AG09309 (cell line): ENCODE data around the gene TMTC2.

ENCODE experiments used
- DNase-seq: peaks from one replicate; pipeline ENCODE4 v3.0.0-alpha.2; 2010; ENCODE audit warnings: low read depth
- H3K4me3 ChIP-seq: 2 replicates; pipeline ENCODE4 v1.5.1; 2011; ENCODE audit warnings: mild to moderate bottlenecking, low read depth, low read length, moderate library complexity; ENCODE audit not compliant: control insufficient read depth
- TF ChIP-seq, protein P1 (sequence below): IDR thresholded peaks from 2 replicates; pipeline ENCODE4 v1.5.1; 2011; ENCODE audit warnings: mild to moderate bottlenecking, low read depth, low read length, inconsistent platforms; ENCODE audit not compliant: insufficient read depth, control insufficient read depth; ENCODE audit errors: missing control alignments

Gene TMTC2

DNA sequence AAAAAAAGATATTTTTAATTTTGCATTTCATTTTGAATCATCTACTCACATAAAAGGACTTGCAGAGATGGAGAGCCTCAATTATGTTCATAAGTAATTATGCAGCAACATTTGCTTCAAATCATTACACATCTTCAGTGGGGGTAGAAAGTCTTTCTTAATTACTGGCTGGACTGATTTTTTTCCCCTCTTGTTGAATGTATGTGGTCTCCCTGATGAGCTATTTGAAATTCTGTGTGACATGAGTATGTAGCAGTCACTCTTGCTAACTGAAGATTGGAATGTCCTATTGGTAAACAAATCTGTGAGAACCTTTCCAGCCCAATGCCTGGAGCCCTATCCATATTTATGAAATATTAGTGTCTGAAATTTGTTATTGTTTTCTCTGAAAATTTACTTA lies 139.8 kb downstream of the TMTC2 start:
- H3K4me3 ChIP-seq = no peak overlapping the region
- DNase-seq = no peak
- TF ChIP-seq, protein P1, sequence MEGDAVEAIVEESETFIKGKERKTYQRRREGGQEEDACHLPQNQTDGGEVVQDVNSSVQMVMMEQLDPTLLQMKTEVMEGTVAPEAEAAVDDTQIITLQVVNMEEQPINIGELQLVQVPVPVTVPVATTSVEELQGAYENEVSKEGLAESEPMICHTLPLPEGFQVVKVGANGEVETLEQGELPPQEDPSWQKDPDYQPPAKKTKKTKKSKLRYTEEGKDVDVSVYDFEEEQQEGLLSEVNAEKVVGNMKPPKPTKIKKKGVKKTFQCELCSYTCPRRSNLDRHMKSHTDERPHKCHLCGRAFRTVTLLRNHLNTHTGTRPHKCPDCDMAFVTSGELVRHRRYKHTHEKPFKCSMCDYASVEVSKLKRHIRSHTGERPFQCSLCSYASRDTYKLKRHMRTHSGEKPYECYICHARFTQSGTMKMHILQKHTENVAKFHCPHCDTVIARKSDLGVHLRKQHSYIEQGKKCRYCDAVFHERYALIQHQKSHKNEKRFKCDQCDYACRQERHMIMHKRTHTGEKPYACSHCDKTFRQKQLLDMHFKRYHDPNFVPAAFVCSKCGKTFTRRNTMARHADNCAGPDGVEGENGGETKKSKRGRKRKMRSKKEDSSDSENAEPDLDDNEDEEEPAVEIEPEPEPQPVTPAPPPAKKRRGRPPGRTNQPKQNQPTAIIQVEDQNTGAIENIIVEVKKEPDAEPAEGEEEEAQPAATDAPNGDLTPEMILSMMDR = no peak

DNA sequence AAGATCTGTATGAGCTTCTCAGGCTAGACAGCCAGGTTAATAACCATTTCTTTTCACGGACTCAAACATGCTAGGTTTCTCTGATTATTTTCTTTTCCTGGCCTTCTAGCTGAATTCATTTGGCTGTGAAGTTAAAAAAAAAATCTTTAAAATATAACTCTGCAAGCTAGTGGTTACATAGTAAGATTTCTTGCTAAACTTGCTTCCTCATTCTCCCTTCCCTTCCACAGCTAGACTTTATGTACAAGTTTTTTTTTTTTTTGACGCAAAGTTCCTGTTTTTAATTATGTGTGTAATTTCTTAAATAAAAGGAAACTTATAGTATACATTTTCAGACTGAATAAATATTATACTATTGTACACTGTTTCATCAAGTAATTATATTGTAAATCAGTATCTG lies 145.4 kb downstream of the TMTC2 start:
- DNase-seq = no peak
- TF ChIP-seq, protein P1 = no peak
- no peak overlapping the region for H3K4me3 ChIP-seq

DNA sequence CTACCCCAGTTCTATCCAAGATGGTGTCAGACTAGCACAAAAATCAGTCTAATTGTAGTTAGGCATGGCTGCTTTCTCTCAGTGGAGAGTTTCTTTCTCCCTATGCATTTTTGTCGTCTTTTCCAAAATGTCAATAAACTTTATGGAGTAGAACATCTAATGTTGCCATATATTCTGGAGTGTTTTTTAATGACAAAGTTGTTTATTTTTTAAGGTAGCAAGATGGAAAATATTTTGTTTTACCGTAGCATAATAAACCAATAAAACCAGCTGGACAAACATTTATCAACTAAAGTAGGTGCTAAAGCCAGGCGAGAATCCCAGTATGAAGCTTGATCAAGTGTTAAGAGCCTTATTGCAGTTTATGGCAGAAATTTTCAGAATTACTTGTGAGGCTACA lies 146.3 kb downstream of the TMTC2 start:
- DNase-seq = no peak
- H3K4me3 ChIP-seq = no peak overlapping the region
- TF ChIP-seq, protein P1 = no peak

DNA sequence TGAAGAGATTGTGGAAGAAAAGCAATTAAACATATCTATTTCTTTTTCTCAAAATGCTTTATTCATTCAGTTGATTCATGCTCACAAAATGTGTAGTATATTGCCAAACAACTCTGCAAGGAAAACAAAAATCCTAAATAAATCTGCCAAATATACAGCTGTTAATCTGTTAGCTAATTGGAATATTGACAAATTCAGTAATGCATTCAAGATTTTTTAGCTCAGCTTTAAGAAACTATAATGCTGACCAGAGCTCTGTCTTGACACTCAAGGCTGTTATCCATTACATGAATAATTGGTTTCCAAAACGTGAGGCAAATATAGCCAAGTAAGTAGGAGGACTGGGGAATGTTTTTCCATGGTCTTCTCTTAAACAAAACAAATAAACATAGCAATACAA lies 146.8 kb downstream of the TMTC2 start:
- no peak overlapping the region for H3K4me3 ChIP-seq
- TF ChIP-seq, protein P1 = no peak
- no peak for DNase-seq

DNA sequence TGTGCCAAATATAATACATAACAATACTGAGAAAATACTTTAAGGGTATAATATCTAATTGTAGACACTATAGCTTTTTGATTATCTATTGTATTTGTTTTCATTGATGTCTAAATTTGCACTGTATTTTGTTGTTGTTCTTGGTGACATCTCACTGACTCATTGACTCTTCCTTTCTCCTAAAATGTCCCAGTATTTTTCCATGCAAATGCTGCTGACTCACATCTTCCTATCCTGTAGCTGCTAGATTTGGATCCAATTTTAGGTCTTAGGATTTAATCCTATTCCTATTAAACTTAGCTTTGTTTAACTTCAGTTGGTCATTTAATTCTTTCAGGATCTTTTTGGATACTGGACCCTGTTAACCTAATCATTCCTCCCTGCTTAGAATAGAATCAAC lies 148.5 kb downstream of the TMTC2 start:
- TF ChIP-seq, protein P1 = no peak
- peak; percentile 34 for DNase-seq
- no peak overlapping the region for H3K4me3 ChIP-seq

DNA sequence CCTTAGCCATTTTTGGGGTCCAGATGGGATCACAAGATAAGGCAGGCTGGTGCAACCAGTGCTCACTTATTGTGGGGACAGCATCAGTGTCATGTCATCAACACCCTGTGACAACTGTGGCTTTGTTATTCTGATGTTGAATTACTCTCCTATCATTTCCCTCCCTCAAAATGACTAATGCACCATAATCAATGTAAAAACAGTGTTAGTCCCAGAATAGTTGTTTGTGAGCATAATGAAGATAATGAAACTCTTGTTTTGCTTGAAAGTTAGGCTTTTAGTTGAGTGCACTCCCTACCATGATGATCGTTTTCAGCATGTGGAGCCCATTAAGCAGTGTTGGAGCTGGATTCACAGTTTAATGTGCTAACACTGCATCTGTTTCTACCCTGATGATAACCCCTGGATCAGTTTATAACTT lies 151.4 kb downstream of the TMTC2 start:
- H3K4me3 ChIP-seq = no peak overlapping the region
- TF ChIP-seq, protein P1 = no peak
- DNase-seq = no peak

DNA sequence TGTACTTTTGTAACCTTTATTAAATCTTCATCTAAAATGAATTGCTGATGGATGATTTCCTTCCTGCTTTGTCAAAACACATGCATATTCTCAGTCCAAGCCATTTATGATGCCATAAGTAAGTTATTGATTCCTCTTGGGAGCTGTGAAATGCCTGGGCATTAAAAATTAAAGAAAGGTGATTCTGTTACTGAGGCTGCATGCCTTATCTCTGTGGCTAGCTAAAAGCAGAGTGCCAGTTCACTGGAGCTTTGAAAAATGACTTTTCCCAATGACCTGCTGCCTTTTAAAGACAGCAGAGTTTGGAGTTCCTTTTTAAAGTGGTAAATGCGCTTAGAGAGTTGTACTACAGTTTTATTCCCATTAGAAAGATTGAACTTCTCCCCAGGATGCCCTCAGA lies 152.1 kb downstream of the TMTC2 start:
- TF ChIP-seq, protein P1 = no peak
- no peak for DNase-seq
- no peak overlapping the region for H3K4me3 ChIP-seq
